HG02852 (cell line): Measurements from ENCODE around the gene CLEC16A.
A peak's percentile ranks its signal among the peaks of the same experiment; 100 is the strongest.
"Not testable (repeated sequence)": the region's sequence is repeated elsewhere in the genome, so short reads cannot be mapped to it uniquely, and the experiment has no call there.

Source experiments
- ATAC-seq: cut with Tn5 transposase; IDR thresholded peaks from one replicate; pipeline ENCODE4 v1.9.1; 2021; ENCODE audit warnings: mild to moderate bottlenecking, moderate library complexity; ENCODE audit not compliant: unreplicated experiment

The CLEC16A gene

GRCh38 chr16:11094075-11094856, 149.9 kb downstream of the CLEC16A start:
- peak; percentile 77 for ATAC-seq

GRCh38 chr16:11094857-11095565, 150.6 kb downstream of the CLEC16A start:
- ATAC-seq: no peak

- no peak for ATAC-seq
These were observed 151.6 kb downstream of the CLEC16A start for GRCh38 chr16:11095935-11096334.

- no peak for ATAC-seq
These were observed 152.9 kb downstream of the CLEC16A start for GRCh38 chr16:11097094-11097786.

GRCh38 chr16:11097787-11098167, 153.4 kb downstream of the CLEC16A start:
- ATAC-seq: no peak

- ATAC-seq: no peak
These were observed 154.4 kb downstream of the CLEC16A start for GRCh38 chr16:11098601-11099390.

GRCh38 chr16:11099672-11100205, 155.4 kb downstream of the CLEC16A start:
- ATAC-seq: no peak

GRCh38 chr16:11100239-11100750, 155.9 kb downstream of the CLEC16A start:
- ATAC-seq: no peak

- ATAC-seq: no peak
These were observed 156.9 kb downstream of the CLEC16A start for GRCh38 chr16:11101283-11101682.

GRCh38 chr16:11101695-11102522, 157.5 kb downstream of the CLEC16A start:
- no peak for ATAC-seq

- no peak for ATAC-seq
These were observed 158.1 kb downstream of the CLEC16A start for GRCh38 chr16:11102523-11102898.

- ATAC-seq: not testable (repeated sequence)
These were observed 158.9 kb downstream of the CLEC16A start for GRCh38 chr16:11103301-11103700.

- peak; percentile 13 for ATAC-seq
These were observed 160.0 kb downstream of the CLEC16A start for GRCh38 chr16:11104168-11105037.

GRCh38 chr16:11105038-11105903, 160.9 kb downstream of the CLEC16A start:
- peak; percentile 73 for ATAC-seq

- no peak for ATAC-seq
These were observed 162.4 kb downstream of the CLEC16A start for GRCh38 chr16:11106726-11107125.

- ATAC-seq: no peak
These were observed 163.6 kb downstream of the CLEC16A start for GRCh38 chr16:11107780-11108465.

- ATAC-seq: no peak
These were observed 164.1 kb downstream of the CLEC16A start for GRCh38 chr16:11108466-11108805.
